Lung (tissue), 12 donors: Measurements from ENCODE around the gene TMEM174. TPM values are rescaled to one million over a fixed set of nuclear protein-coding genes. Genes with fewer than 3 reads are reported as not detected.

Experiments used
- ATAC-seq: fragments of 200-7000 bp; cut with Tn5 transposase; one replicate; pipeline ENCODE4 v1.9.1; 2020; ENCODE audit warnings: moderate number of reproducible peaks; ENCODE audit not compliant: insufficient read depth, low FRiP score
- DNase-seq, 3 donors: peaks; one replicate each; pipeline ENCODE4 v3.0.0-alpha.2; 2013 to 2017
- H3K27ac ChIP-seq, 2 donors: one replicate each; pipeline ENCODE4 v1.5.1; 2013; ENCODE audit warnings: mild to moderate bottlenecking in 2 of 2, moderate library complexity in 2 of 2, control low read depth in 1 of 2, inconsistent platforms in 1 of 2, low read depth in 1 of 2, low read length in 1 of 2
- H3K27me3 ChIP-seq, 3 donors: one replicate each; pipeline ENCODE4 v1.5.1; 2013; ENCODE audit warnings: low read length in 2 of 3; ENCODE audit not compliant: control insufficient read depth in 3 of 3, insufficient read depth in 3 of 3
- H3K36me3 ChIP-seq, 4 donors: one replicate each; pipeline ENCODE4 v1.5.1; 2013; ENCODE audit warnings: low read length in 4 of 4, mild to moderate bottlenecking in 1 of 4, moderate library complexity in 1 of 4; ENCODE audit not compliant: control insufficient read depth in 4 of 4, insufficient read depth in 4 of 4
- H3K4me1 ChIP-seq, 5 donors: one replicate each; pipeline ENCODE4 v1.5.1; 2013; ENCODE audit warnings: low read length in 5 of 5, mild to moderate bottlenecking in 2 of 5, moderate library complexity in 1 of 5; ENCODE audit not compliant: control insufficient read depth in 5 of 5, insufficient read depth in 5 of 5
- H3K4me3 ChIP-seq: one replicate; pipeline ENCODE4 v1.5.1; 2013; ENCODE audit warnings: mild to moderate bottlenecking, control low read depth, moderate library complexity
- H3K9ac ChIP-seq, 2 donors: one replicate each; pipeline ENCODE4 v1.5.1; 2013; ENCODE audit warnings: low read length in 2 of 2, control low read depth in 1 of 2; ENCODE audit not compliant: insufficient read depth in 1 of 2
- H3K9me3 ChIP-seq, 4 donors: one replicate each; pipeline ENCODE4 v1.5.1; 2013; ENCODE audit warnings: low read length in 3 of 4, mild to moderate bottlenecking in 1 of 4, moderate library complexity in 1 of 4; ENCODE audit not compliant: control insufficient read depth in 4 of 4, insufficient read depth in 3 of 4
- CTCF ChIP-seq: IDR thresholded peaks from 2 replicates; pipeline ENCODE4 v1.5.1; 2012; ENCODE audit warnings: mild to moderate bottlenecking; ENCODE audit errors: control extremely low read depth, extremely low read depth
- WGBS, 2 donors: extraction: QIAGEN DNeasy Blood & Tissue Kit; methylation state at CpG; one replicate each; pipeline ENCODE4 v1.1.7; 2013; 5-methylcytosine and 5-hydroxymethylcytosine counted together
- polyA plus RNA-seq, 2 donors: library from polyadenylated mRNA; stranded (reverse); fragments of 200-250 nt; gene quantifications; one replicate each; pipeline ENCODE4 v1.2.1, GENCODE V29; 2013
- total RNA-seq, 2 donors: library from RNA; depleted of rRNA in 1 of 2; stranded (reverse); fragments of >200 nt in 1 of 2; gene quantifications; one replicate each; pipeline ENCODE4 v1.2.1, GENCODE V29; 2014 to 2021
- donor health status: control.
- donor health status: control.
- donor health status: Bipolar disorder and iron deficiency.
- donor health status: healthy.
- donor health status: DM: yes; HTN: yes; CAD: no.

Gene TMEM174
- total and polyA plus RNA-seq, 4 donors: not detected

- WGBS, 2 donors: 74 to 83% methylated on average over 6 of the region's 6 CpGs
Observed at GRCh38 chr5:73157414-73158303, 15.3 kb upstream of the TMEM174 start.

GRCh38 chr5:73158313-73158712, 14.7 kb upstream of the TMEM174 start:
- Histone ChIP-seq H3K4me1 (no peaks in the 10 kb centered on the region), H3K9me3 (no peaks in the 10 kb centered on the region), H3K9ac (no peak overlapping the region), H3K36me3 (no peaks in the 10 kb centered on the region), H3K4me3 (no peak overlapping the region), H3K27me3 (no peaks in the 10 kb centered on the region), H3K27ac (no peak overlapping the region)
- DNase-seq (no peak), ATAC-seq (no peak)
- 88 to 92% methylated on average over 4 of the region's 4 CpGs for WGBS, 2 donors
- TF ChIP-seq CTCF: no peak

More at GRCh38 chr5:73157414-73158303, 15.3 kb upstream of the TMEM174 start:
- Histone ChIP-seq H3K27me3 (no peaks in the 10 kb centered on the region), H3K4me1 (no peaks in the 10 kb centered on the region), H3K4me3 (no peak overlapping the region), H3K27ac (no peak overlapping the region), H3K9me3 (no peaks in the 10 kb centered on the region), H3K9ac (no peak overlapping the region), H3K36me3 (no peaks in the 10 kb centered on the region)
- DNase-seq (peak in 1 of 3 donors; percentile 3), ATAC-seq (no peak)
- TF ChIP-seq CTCF: no peak

- WGBS, 2 donors: 30 to 57% methylated on average over 4 of the region's 4 CpGs
- ATAC-seq (no peak), DNase-seq (no peak)
- Histone ChIP-seq H3K36me3 (no peaks in the 10 kb centered on the region), H3K9ac (no peak overlapping the region), H3K27me3 (no peaks in the 10 kb centered on the region), H3K4me1 (no peaks in the 10 kb centered on the region), H3K9me3 (no peaks in the 10 kb centered on the region), H3K27ac (no peak overlapping the region), H3K4me3 (no peak overlapping the region)
- TF ChIP-seq CTCF: no peak
Observed at GRCh38 chr5:73160239-73160671, 12.7 kb upstream of the TMEM174 start.
